Measurements from ENCODE around the gene PSMG4. TPM values are rescaled to one million over a fixed set of nuclear protein-coding genes. Genes with fewer than 3 reads are reported as not detected.

The PSMG4 gene
- total and polyA plus RNA-seq, 8 donors: 16.9 to 27.5 (median 22.2) TPM

GRCh38 chr6:3253597-3253961 is 5.2 kb upstream of the PSMG4 start:
- no peaks in the 10 kb centered on the region for H3K36me3 ChIP-seq
- H3K4me1 ChIP-seq: peaks cover 0 to 12% of the 10 kb centered on the region in 2 donors
- ATAC-seq: no peak
- H3K4me3 ChIP-seq: no peak overlapping the region
- TF ChIP-seq CTCF (IDR thresholded peaks at IDR 0.05): no peak
- H3K27ac ChIP-seq: no peak overlapping the region
- H3K9me3 ChIP-seq: peaks cover 0 to 3% of the 10 kb centered on the region in 2 donors
- no peak for DNase-seq
- intact Hi-C loops (cut with DNase I): loop anchor here in 1 of 2 donors (10.0 kb wide), 1 partner anchor 119 kb away; no protein-coding TSS in a partner anchor
- H3K27me3 ChIP-seq: peaks cover 0 to 20% of the 10 kb centered on the region in 2 donors

- ATAC-seq (no peak), DNase-seq (no peak)
- no peak for TF ChIP-seq CTCF (IDR thresholded peaks at IDR 0.05)
- peaks cover 0 to 3% of the 10 kb centered on the region in 2 donors for H3K27me3 ChIP-seq
- peaks cover 5 to 37% of the 10 kb centered on the region in 2 donors for H3K4me1 ChIP-seq
- peaks cover 0 to 3% of the 10 kb centered on the region in 2 donors for H3K36me3 ChIP-seq
- intact Hi-C loops (cut with DNase I): loop anchor here in 1 of 2 donors (10.0 kb wide), 1 partner anchor 123 kb away; no protein-coding TSS in a partner anchor
- H3K4me3 ChIP-seq: peak overlapping the region; percentile 82 to 100
- peak overlapping the region in 1 of 2 donors; percentile 80 for H3K27ac ChIP-seq
- H3K9me3 ChIP-seq: peaks cover 0 to 3% of the 10 kb centered on the region in 2 donors
Observed at GRCh38 chr6:3258201-3258600, 546 bp upstream of the PSMG4 start.

- H3K4me3 ChIP-seq: peak overlapping the region; percentile 82 to 100
- H3K4me1 ChIP-seq: peaks cover 5 to 37% of the 10 kb centered on the region in 2 donors
- no peaks in the 10 kb centered on the region for H3K9me3 ChIP-seq
- intact Hi-C loops (cut with DNase I): loop anchor here in 1 of 2 donors (10.0 kb wide), 1 partner anchor 125 kb away; no protein-coding TSS in a partner anchor
- no peak for TF ChIP-seq CTCF (IDR thresholded peaks at IDR 0.05)
- peak; percentile 17 for ATAC-seq
- peaks cover 0 to 16% of the 10 kb centered on the region in 2 donors for H3K36me3 ChIP-seq
- H3K27ac ChIP-seq: peak overlapping the region; percentile 65 to 80
- peak in 1 of 4 donors; percentile 30 for DNase-seq
- H3K27me3 ChIP-seq: peaks cover 0 to 3% of the 10 kb centered on the region in 2 donors
Observed at GRCh38 chr6:3259491-3259958, 778 bp downstream of the PSMG4 start.

- H3K4me1 ChIP-seq: peaks cover 5 to 37% of the 10 kb centered on the region in 2 donors
- peaks cover 0 to 20% of the 10 kb centered on the region in 2 donors for H3K36me3 ChIP-seq
- no peak for TF ChIP-seq CTCF (IDR thresholded peaks at IDR 0.05)
- H3K9me3 ChIP-seq: no peaks in the 10 kb centered on the region
- DNase-seq (no peak), ATAC-seq (no peak)
- peak overlapping the region in 1 of 2 donors; percentile 100 for H3K4me3 ChIP-seq
- H3K27ac ChIP-seq: no peak overlapping the region
- peaks cover 0 to 3% of the 10 kb centered on the region in 2 donors for H3K27me3 ChIP-seq
- intact Hi-C loops (cut with DNase I): no loop called here
Observed at GRCh38 chr6:3260296-3260695, 1.5 kb downstream of the PSMG4 start.

GRCh38 chr6:3260772-3261517 is 2.2 kb downstream of the PSMG4 start:
- H3K9me3 ChIP-seq: no peaks in the 10 kb centered on the region
- peak overlapping the region in 1 of 2 donors; percentile 100 for H3K4me3 ChIP-seq
- no peak overlapping the region for H3K27ac ChIP-seq
- intact Hi-C loops (cut with DNase I): no loop called here
- ATAC-seq: no peak
- peaks cover 5 to 37% of the 10 kb centered on the region in 2 donors for H3K4me1 ChIP-seq
- no peak for TF ChIP-seq CTCF (IDR thresholded peaks at IDR 0.05)
- peaks cover 0 to 3% of the 10 kb centered on the region in 2 donors for H3K27me3 ChIP-seq
- peaks cover 0 to 24% of the 10 kb centered on the region in 2 donors for H3K36me3 ChIP-seq
- no peak for DNase-seq

Data from left lung (tissue), 10 donors.